GM18511 (cell line): ENCODE results near the gene CORO2A.
"Not testable (repeated sequence)": the region's sequence is repeated elsewhere in the genome, so short reads cannot be mapped to it uniquely, and the experiment has no call there.

Experiments
- ATAC-seq: cut with Tn5 transposase; IDR thresholded peaks from one replicate; pipeline ENCODE4 v1.9.1; 2021; ENCODE audit warnings: mild to moderate bottlenecking, moderate library complexity; ENCODE audit not compliant: unreplicated experiment

Gene CORO2A

DNA sequence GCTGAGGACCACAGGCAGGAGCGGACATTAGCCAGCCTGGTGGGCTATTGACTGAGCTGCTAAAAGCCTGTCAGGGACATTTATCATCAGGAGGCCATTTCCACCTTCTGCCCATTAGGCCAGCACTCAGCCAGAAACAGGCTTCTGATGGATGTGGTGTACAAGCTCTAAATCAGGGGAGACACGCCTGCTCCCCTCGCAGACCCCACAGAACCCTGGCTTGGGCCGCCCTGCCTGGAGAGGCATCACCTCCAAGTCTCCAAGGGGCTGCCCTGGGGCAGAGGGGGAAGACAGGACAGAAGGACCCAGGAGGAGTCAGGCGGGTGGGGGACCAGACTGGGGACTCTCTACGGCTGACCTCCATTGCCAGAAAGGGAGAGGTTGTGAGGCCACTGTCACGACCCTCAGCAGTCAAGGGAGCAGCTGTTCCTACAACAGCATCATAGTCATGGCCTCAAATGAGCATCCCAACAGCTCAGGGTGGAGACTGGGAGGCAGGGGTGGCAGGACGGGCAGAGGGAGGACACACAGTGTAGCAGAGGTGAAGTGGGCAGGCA, 49.4 kb downstream of the CORO2A start:
- no peak for ATAC-seq

DNA sequence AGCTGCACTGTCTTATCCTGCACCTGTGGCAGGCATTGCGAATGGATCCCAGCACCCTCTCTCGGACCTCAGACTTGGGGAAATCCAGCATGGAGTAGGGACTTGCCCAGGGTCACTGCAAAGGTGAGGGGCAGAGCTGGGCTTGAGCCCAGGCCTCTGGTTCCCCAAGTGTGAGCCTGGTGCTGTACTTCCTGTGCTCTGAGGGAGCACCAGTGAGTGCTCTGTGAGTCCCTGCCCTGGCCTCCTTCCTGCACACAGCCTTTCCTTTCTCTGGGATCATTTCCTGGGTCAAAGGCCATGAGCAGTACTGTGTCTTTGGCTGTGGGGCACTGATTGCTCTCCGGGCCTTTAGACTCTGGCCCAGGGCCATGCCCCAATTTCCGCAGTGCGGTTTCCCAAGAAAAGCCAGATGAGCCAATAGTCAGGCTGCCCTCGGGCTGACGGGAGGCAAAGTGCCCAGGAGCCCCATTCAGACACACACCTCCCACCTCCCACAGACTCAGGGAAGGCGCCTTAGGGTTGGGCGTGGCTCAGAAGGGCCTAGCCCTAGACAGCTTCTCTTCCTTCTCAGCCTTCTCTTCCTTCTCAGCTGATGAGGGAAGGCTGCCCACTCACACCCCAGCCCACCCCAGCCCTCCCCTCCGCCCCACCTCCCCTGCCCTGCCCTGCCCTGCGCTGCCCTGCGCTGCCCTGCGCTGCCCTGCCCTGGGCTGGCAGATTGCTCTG, 50.1 kb downstream of the CORO2A start:
- ATAC-seq = no peak

DNA sequence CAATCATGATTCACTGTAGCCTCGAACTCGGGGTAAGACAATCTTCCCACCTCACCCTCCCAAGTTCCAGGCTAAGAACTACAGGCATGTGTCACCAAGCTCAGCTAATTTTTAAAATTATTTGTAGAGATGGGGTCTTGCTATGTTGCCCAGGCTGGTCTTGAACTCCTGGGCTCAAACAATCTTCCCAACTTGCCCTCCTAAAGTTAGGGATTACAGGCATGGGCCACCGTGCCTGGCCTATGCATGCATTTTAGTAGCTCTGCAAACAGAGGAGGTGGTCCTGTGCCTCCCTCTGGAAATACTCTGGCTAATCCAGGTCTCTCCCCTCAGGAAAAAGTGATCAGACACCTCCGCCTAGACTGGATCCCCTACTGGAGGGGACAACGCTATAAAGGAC, 51.9 kb downstream of the CORO2A start:
- ATAC-seq = no peak

GRCh38 chr9:98136489-98136888, 55.9 kb downstream of the CORO2A start:
- no peak for ATAC-seq

DNA sequence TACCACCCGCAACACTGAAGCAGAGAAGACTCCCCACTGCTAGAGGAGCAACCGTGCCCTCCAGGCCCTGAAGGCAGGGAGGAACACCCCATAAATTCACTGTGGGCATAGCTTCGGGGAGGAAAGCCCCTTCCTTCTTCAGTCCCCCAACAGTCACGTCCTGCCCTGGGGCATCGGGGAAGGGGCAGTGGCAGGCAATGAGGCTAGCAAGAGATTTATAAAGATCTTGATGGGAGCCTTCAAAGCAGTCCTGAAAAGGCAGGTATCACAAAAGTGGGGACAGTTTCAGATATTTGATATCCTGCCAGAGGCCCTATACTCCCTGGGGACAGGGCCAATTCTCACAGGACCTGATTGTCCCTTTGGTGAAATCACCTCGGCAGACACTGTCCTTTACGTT, 56.5 kb downstream of the CORO2A start:
- no peak for ATAC-seq

DNA sequence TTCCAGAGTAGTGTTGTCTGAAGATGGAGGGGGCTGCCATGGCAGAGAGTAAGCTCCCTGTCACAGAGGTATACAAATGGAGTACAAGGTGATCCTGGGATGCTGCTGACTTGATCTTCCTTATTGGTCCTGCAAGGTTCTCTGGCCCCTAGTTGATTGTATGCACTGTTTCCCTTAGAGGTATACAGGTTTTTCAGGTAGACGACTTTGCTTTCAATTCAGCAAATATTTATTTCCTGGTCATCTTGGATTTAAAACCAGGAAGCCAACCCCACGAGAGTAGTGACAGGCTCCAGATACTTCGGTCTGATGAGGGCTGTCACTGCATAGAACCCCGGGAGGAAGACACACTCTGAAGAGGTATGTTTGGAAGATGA, 56.9 kb downstream of the CORO2A start:
- ATAC-seq = no peak

- no peak for ATAC-seq
These were observed 57.5 kb downstream of the CORO2A start for GRCh38 chr9:98134702-98135557.

DNA sequence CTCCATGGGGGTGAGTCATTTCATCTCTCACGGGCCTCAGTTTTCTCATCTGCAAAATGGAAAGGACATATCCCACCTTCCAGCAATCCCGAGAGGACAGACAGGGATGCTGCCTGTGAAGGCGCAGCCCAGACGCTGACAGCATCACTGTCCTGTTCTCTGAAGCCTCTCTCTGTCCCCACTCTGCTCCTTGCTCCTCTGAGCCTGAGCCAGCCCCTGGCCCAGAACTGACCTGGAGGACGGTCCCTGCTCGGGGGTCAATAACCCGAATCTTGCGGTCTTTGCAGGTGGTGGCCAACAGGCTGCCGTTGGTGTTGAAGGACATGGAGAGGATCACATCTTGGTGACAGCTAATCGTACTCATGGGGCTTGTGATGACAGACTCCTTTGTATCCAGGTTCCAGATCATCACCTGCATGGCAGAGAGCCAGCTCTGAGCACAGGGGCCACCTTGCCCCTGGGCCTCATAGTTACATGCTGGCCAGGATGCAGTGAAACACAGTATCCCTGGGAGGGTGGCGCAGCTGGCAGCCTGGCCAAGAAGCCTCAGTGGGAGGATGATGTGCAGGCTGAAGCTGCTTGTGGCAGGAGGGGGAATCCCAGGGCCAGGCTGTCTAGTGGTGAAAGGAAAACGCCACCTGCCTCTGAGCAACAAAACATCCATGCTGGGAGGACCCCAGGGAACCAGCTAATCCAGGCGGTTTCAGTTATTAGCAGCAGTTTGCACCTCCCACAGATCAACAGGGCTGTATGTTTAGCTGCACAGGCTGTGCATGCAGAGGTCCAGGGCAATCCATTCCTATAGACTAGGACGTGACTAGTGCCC, 59.4 kb downstream of the CORO2A start:
- ATAC-seq = peak; percentile 56

DNA sequence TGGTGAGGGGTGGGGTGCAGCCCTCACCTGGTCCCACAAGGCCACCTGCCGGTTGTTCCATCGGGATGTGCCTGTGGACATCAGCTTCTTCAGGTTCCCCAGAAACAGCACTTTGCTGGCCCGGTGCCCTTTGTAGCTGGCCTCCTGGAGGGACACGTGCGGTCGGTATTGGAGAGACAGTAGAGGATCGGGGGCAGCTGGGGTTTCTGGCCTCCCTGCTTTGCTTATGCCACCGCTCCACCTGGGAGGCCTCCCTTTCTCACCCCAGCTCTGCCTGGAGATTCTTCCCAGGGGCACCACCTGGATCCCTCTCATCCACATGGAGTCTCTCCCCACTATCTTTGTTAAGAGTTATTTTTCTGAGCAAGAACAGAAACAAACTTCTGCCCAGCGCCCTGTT, 60.3 kb downstream of the CORO2A start:
- ATAC-seq = no peak

DNA sequence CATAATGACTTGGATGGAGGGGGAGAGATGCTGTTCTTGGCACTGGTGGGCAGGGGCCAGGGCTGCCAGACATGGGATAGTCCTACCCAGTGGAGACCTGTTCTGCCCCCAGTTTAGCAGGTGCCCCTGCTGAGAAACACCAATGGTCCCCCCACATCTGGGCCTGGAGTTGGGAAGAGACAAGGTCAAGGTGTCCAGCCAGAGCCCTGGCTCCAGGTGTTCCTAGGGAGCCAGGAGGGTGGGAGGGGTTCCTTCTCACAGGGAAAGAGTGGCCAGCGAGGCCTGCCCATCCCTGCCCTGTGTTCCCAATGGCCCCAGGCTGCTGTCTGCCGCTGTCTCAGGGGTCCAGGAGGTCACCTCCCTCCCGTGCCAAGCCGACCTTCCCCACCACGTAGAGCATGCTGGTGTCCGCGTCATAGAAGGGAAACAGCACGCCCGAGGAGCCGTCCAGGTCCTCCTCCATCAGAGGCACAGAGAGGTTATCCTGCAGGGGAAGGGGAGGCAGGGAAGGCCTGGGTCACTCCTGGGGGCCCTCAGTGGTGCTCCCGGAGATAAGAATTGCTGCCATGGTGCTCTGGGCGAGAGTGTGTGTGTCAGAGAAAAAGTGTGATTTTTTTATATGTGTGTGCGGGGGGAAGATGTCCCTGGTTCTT, 61.7 kb downstream of the CORO2A start:
- ATAC-seq = no peak

DNA sequence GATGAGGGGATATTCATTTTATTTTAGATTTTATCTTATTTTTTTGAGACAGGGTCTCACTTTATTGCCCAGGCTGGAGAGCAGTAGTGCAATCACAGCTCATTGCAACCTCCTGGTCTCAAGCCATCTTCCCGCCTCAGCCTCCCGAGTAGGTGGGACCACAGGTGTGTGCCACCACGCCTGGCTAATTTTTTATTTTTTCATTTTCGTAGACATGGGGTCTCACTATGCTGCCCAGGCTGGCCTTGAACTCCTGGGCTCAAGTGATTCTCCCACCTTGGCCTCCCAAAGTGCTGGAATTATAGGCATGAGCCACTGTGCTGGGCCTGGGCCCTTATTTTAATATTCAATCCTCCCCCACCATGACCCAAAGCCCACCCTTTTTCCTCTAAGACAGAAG, 62.4 kb downstream of the CORO2A start:
- ATAC-seq = not testable (repeated sequence)

DNA sequence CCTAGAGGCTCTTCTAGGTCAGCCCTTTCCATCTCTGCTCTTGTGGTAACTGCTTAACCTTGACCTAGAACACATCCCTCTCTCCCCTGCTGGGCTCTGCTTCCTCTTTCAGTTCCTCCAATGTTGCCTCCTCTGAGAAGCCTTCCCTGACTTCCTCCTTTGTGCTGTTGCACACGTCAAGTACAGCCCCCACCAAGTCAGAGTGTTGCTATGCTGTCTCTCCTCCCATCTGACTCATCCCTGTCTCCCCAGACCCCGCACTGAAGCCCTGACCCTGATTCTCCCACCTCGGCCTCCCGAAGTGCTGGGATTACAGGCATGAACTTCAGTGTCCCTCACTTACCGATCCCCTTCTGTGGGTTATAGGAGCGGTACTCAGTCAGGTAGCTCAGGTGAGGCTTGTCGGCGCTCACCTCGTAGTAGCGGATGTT, 63.0 kb downstream of the CORO2A start:
- ATAC-seq = peak; percentile 90

- no peak for ATAC-seq
These were observed 64.1 kb downstream of the CORO2A start for GRCh38 chr9:98128316-98128715.

DNA sequence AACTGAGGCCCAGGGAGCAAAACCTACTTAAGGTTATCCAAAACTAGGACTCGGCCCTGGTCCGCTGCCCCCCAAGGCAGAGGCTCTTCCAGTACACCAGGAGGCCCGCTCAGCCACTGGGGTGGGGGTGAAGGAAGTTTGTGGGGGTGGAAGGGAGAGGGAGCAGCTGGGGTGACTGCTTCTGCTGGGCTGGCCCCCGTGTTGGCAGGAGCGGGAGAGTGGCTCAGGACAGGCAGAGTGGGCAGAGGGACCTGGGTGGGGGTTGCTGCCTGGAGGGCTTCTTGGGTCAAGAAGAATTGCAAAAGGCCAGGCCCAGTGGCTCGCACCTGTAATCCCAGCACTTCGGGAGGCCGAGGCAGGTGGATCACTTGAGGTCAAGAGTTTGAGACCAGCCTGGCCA, 65.2 kb downstream of the CORO2A start:
- no peak for ATAC-seq

- no peak for ATAC-seq
These were observed 67.6 kb downstream of the CORO2A start for GRCh38 chr9:98124637-98125426.

- ATAC-seq = not testable (repeated sequence)
These were observed 68.3 kb downstream of the CORO2A start for GRCh38 chr9:98124091-98124490.

- ATAC-seq = no peak
These were observed 71.4 kb downstream of the CORO2A start for GRCh38 chr9:98121058-98121457.

DNA sequence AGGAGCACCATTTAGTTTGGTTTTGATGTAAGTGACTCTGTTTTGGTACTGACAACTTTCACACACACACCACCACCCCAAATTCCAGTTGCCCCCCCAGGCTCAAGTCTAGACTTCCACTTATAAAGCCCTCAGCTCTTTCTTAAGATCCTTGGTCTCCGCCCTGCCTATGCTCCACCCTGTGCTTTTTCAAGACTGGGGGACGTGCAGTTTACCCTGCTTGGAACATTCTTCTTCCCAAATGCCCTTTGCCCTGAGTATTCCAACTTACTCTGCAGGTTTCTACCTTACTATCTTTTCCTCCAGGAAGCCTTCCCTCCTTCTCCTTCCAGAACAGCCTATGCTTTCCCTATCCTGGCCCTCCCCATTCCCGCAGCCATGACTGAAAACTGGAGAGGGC, 72.0 kb downstream of the CORO2A start:
- ATAC-seq = no peak

DNA sequence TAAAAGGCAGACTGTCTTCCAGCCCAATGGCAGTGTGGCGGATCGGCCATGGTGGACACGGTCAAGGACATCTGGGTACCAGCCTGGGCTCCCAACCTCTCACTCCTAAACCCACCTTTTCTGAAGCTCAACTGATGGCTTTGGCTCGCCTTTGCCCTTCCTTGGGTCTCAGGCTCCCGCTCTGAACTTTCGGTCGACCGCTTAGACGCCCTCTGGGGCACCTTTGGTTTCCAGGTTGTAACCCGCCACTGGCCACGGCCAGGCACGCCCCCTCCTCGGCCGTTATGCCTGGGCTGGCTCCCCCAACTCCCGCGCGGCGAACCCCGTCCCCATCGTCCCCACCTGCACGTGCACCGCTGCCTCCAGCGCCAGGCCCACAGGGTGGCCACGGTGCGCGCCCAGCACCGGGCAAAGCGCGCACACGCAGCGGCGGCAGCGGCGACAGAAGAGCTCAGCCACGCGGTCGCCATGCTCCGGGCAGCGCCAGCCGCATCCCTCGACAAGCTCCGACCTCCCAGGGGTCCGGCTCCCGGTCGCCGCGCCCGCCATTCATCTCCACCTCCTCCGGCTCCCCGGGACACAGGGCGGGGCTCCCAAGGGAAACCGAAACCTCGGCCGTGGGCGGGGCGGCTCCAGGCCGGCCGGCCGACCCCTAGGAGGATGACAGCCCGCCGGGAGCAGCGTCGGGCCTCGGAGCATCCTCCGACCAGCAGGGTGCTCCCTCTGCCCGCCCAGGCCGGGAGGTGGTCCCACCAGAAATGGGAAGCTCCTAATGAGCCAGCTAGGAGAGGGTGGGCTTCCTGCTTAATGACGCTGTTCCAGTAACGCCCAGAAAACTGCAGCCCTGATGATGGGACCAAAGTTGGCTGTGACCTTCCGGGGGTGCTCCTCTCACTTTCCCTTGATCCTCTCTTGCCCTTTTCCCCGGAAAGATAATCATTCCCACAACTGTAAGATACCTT, 73.5 kb downstream of the CORO2A start, which contains the start of gene TRIM14:
TRIM14 (minus strand) TSS at position 583 of the 962 bp plus-strand sequence; CDS start at position 549, 34 bp downstream.
- ATAC-seq = peak; percentile 65
